ENCODE data around the gene PSPC1.
"Not testable (repeated sequence)": the region's sequence is repeated elsewhere in the genome, so short reads cannot be mapped to it uniquely, and the experiment has no call there.

Gene PSPC1

DNA sequence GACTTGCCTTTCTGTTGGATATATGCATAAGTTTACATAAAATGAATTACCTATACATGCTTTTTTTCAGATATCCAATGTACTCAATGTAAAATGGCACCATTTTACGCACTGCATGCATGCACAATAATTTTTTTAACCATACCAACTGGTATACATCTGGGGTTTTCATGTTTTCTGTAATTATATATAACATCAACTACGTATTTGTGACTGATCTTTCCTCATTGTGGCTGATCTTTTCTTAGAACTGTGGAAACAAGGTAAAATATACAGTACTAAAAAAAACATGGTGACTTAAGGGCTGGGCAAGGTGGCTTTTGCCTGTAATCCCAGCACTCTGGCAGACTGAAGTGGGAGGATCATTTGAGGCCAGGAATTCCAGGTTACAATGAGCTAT, 18.5 kb downstream of the PSPC1 start:
- no peak for DNase-seq (ENCODE audit: low read depth)

DNA sequence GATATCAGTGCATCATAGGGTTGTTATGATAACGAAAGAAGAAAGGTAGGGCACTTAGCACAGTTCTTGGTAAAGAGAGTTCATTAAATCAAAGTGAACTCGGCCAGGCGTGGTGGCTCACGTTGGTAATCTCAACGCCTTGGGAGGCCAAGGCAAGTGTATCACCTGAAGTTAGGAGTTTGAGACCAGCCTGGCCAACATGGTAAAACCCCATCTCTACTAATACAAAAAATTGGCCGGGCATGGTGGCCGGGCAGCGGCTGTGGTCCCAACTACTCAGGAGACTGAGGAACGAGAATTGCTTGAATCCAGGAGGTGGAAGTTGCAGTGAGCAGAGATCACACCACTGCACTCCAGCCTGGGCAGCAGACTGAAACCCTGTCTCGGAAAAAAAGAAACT, 19.1 kb downstream of the PSPC1 start:
- DNase-seq (ENCODE audit: low read depth) = no peak

DNA sequence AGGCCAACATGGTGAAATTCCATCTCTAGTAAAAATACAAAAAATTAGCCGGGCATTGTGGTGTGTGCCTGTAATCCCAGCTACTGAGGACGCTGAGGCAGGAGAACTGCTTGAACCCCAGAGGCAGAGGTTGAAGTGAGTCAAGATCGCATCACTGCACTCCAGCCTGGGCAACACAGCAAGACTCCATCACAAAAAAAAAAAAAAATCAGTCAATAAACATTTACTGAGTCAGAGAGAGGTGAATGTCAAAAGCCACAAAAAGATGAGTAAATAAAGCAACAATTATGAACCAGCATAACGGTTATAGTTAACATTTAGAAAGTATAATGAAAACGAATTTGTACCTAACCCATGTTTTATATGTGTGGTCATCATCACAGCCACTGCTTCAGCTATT, 23.1 kb downstream of the PSPC1 start:
- DNase-seq (ENCODE audit: low read depth) = no peak

DNA sequence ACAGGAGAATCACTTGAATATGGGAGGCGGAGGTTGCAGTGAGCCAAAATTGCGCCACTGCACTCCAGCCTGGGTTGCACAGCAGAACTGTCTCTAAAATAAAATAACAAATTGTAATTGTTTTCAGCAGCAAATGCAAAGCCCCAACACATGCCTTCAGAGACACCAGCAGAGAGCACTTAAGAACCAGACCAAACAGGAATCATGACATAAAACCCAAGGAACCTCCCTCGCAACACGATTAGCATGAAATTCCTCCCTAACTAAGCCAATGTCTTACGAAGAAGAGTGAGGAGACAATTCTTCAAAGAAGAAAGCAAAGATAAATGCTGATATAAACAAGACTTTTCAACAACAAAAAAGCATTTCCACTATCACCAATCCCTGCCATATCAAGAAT, 40.1 kb downstream of the PSPC1 start:
- no peak for DNase-seq (ENCODE audit: low read depth)

DNA sequence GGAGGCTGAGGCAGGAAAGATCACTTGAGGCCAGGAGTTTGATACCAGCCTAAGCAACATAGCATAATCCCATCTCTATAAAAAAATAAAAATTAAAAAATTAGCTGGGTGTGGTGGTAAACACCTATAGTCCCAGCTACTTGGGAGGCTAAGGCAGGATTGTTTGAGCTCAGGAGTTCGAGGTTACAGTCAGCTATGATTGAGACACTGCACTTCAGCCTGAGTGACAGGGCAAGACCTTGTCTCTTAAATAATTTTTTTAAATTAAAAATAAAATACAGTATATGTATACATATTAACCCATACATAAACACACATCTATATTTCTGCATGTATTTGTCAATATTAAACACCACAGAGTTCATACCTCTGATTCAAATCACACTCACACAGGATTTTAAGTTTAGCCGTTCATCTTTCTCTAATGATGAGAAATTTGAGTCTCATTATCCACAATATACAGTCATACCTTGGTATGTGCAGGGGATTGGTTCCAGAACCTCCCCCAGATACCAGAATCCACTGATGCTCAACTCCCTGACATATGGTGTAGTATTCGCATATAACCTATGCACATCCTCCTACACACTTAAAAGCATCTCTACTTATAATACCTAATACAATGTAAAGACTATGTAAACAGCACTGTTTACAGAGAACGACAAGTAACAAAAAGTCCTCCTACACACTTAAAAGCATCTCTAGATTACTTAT, 44.7 kb downstream of the PSPC1 start:
- no peak for DNase-seq (ENCODE audit: low read depth)

DNA sequence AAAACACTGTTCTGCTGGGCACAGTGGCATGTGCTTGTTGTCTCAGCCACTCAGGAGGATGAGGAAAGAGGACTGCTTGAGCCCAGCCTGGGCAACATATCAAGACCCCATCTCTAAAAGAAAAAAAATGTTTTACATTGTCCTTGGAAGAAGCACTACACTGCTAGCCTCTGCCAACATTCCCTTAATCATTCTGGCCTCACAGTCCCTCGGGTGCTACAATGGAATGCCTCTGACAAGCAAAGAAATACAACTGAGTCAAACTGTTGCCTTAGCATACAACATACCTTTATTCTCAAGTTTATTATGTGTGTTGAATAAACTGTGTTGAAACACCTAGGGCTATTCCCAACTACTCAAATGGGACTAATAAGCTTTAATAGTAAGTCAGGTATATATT, 56.1 kb downstream of the PSPC1 start:
- DNase-seq (ENCODE audit: low read depth) = no peak

DNA sequence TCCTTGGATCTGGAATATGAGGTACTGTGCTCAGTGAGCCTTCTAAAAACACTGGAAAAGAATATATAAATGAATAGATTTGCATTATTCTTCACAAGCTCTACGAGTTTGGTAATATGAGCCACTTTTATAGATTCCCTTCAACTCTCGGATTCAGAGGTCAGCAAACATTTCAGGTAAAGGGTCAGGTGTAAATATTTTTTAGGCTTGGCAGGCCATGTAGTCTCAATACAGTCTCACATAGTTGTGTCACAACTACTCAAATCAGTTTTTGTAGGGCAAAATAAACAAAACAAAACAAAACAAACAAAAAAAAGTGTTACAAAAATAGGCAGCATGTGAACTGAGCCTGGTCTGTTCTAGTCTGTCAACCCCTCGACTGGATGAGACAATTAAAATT, 57.4 kb downstream of the PSPC1 start:
- no peak for DNase-seq (ENCODE audit: low read depth)

DNA sequence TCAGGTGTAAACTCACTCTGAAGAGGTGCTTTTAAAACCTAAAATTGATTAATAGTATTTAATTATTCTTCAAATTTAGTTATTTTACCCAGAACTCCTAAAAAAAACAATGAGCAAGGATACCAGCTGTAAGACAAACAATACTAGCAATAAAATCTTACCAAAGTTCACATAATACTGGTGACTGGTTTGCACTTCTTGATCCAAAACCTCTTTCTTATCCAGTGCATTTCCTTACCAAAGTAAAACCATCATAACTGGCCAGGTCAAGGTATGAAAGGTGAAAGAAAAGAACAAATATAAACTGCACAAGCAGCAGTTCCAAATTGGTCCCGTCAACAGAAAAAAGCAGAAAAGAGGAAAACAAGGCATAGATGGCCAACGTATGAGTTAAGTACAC, 62.7 kb downstream of the PSPC1 start:
- no peak for DNase-seq (ENCODE audit: low read depth)

DNA sequence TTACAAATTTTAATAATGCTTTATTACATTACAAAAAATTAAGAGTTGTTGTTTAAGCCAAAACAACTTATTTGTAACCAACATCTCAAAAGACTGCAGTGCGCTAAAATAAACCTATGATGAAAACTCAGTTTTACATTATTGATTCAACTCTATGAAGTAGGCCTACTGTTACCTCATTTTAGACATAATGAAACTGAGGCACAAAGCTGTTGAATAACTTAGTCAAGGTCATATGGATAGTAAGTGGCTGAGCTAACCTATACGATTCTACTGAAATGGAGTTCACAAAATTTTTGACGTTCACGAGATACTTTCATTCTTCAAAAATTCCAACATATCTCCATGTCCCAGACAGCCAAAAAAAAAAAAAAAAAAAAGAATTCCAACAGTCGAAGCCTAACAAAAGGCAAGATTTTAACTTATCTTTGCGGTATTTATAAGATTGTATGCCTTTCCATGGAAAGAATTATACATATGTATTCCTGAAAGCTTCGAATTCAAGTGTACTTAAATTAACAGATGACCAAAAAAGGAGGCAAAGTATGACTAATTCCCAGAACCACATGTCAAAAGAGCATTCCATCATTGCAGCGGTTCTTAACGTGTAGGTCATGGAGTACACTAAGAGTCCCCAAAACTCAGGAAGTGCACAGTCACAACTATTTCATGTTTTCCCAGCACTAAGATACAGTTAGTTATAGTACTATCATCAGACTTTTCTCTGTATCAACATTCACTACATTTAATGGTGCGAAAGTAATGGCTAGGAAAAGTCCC, 69.4 kb downstream of the PSPC1 start:
- no peak for DNase-seq (ENCODE audit: low read depth)

DNA sequence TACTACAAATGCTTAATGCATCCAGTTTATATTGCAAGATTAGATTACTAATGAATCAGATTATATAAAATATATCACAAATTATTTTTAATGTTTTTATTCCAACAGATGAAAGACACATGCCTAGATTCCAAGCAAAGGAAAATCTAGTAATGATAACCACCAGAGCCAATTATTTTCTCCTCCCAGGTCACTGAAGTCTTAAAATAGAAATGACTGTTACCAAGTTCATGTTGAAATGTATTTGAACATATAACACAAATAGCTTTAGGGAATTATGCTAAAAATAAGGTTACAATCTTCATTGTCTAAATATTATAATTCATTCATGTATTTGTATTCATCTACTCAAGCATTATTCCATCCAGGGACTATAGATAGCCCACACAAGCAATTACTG, 73.0 kb downstream of the PSPC1 start:
- not testable (repeated sequence) for DNase-seq (ENCODE audit: low read depth)

DNA sequence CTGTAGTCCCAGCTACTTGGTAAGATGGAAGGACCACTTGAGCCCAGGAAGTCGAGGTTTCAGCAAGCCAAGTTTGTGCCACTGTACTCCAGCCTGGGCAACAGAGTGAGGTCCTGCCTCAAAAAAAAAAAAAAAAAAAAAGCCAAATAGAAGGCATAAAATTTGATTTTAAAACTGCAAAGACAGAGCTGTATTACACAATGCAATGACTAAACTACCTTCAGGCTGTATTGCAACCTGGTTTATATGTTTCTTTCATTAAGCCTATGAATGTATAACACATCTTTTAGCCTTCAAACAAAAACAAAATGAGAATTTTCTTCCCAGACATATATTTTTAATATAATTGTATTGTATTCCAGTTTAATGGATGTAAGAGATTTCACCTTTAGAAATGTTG, 73.7 kb downstream of the PSPC1 start:
- not testable (repeated sequence) for DNase-seq (ENCODE audit: low read depth)

DNA sequence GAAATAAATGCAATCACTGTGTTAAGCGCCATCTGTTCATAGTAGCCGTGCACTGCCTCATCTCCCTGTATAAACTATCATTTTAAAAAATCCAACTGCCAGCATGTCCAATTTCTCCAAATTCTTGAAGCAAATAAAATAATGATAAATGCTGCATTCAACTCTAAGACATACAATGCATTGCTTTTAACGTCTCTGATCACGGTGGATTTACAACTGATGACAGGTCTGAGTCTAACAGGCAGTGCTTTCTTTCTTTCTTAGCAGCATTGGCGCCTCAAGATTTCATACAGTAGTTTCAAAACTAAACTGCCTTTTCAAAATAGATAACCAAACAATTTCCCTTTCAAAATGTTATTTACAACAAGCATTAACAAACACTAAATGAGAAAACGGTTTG, 78.5 kb downstream of the PSPC1 start:
- not testable (repeated sequence) for DNase-seq (ENCODE audit: low read depth)

DNA sequence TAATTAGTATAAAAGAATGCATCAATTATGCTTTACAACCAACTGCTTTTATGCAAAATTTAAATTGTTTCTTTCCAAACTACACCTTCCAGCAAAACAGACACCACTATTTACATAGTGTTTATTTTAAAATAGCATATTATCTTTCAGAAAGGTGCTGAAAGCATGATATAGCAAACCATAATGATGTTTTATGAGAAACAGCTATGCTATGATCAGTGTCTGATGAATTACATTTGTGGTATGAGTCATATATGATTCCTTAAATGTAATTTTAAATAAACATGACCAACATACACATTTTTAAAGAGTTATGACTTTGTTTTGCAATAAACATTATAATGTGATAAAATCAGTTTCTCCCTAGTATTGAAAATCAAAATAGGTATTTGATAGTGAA, 81.1 kb downstream of the PSPC1 start:
- not testable (repeated sequence) for DNase-seq (ENCODE audit: low read depth)

DNA sequence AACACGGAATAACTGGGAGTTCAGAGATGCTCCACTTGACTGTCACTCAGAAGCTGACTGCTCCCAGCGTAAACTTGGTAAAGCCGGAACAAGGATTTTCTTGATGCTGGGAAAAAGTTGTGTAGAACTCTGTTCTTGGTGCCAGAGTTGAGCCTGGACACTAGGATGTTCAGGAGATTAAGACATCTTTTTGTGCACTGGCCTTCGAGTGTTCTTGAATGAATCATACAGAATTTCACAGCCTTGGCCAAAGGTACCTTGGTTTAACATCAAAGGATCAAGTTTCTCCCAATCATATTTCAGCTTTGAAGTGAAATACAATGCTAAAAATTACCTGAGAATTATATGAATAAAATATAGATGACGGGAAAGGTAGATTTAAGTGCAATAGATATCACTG, 81.8 kb downstream of the PSPC1 start:
- DNase-seq (ENCODE audit: low read depth) = not testable (repeated sequence)

DNA sequence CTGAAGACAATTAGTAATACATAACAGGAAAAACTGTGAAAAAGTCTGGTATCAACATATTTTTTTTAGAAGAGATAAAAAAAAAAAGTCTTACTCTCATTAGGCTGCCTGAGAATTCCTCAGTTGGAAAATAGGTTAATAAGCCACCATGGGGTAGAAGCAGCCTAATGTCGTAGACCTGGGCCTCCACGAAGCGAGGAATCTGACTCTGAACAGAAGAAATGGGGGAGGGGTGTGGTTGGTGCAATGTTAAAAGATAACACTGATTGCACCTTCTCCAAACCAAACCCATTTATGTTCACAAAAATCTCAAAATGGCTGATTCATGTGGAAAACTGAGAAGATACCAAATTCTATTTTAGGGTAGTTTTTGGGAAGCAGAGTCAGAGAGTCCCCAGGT, 86.9 kb downstream of the PSPC1 start:
- no peak for DNase-seq (ENCODE audit: low read depth)

DNA sequence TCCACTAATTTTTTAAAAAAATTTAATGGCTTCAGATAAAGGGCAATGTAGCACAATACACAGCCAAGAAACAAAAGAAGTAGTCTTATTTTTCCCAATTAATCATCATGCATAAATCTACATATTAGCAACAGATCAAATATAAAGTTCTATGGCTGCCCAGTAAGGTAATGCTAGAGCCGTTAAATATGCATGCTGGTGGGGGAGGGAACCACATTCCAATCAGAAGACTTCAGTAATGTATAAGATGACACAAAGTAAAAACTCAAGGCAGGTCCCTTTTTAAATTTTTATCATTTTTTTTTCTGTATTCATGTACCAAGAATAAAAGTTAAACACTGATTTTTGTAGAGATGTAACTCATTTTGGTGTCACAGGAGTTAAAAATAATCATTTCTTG, 87.3 kb downstream of the PSPC1 start:
- no peak for DNase-seq (ENCODE audit: low read depth)

DNA sequence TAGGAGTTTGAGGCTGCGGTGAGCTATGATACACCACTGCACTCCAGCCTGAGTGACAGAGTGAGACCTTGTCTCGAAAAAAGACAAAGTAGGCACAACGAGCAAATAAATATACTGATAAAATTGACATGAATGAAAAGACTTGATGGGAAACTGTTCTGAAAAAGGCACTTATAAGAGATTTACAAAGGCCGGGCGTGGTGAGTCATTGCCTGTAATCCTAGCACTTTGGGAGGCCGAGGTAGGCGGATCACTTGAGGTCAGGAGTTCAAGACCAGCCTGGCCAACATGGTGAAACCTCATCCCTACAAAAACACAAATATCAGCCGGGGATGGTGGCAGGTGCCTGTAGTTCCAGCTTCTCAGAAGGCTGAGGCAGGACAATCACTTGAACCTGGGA, 91.3 kb downstream of the PSPC1 start:
- not testable (repeated sequence) for DNase-seq (ENCODE audit: low read depth)

DNA sequence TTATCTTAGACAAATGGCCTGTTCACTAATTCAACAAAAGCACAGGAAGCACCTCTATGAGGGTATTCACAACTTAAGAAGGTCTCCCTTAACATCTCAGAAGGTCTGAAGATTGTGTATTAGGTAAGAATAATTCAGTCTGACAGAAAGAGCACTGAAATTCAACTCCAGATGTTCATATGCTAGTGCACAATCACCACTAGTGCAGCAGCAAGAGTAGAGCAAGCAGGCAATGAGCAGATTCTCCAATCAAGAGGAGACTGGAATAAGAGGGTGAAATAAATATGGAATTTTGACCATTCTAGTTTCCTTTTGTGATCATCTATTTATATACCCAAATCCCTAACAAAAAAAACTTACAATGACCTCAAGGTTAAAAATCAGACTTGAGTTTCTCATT, 97.3 kb downstream of the PSPC1 start:
- DNase-seq (ENCODE audit: low read depth) = no peak

DNA sequence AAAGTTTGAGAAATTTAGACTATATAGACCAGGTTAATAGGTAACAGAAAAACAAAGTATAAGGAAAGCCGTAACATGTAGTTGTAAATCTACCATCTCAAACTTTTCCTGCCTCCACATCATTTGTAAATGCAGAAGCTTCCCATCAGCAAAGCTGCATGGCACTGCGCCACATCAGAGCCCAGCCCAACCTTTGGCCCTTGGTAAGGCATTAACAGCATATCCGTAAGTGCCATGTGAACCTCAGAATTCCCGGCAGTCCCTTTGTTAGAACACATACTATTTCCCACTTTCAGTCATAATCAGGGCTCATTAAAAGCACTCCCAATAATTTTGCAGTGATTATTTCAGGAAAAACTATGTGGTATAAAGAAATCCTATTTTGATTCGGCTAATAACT, 97.7 kb downstream of the PSPC1 start:
- DNase-seq (ENCODE audit: low read depth) = no peak

DNA sequence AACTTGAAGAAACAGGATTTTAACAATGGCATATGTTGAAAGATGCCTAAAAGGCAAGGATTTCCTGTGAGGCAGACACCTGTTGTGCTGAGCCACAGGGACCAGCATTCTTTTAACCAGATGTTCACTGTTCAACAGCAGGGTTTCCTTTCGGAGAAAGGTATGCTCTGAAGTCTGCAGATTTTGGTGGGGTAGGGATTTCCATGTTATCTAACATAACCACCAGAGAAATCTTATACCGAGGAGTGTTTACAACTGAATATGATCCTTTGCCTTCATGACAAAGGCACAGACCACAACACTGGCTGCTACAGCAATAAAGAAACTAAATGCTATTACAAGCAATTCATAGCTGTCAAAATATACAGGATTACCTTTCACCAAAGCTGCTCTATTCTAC, 101.2 kb downstream of the PSPC1 start:
- DNase-seq (ENCODE audit: low read depth) = no peak

DNA sequence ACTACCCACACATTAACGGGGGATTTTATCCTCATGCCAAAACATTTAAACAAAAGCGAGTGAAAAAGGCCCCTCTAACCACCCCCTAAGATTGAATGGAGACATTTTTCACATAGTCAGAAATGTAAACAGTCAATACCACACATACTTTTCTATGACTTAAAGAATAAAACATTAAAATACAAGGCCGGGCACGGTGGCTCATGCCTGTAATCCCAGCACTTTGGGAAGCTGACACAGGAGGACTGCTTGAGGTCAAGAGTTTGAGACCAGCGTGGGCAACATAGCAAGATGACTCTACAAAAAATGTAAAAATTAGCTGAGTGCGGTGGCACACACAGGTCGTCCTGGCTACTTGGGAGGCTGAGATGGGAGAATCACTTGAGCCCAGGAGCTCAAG, 102.0 kb downstream of the PSPC1 start:
- DNase-seq (ENCODE audit: low read depth) = no peak

DNA sequence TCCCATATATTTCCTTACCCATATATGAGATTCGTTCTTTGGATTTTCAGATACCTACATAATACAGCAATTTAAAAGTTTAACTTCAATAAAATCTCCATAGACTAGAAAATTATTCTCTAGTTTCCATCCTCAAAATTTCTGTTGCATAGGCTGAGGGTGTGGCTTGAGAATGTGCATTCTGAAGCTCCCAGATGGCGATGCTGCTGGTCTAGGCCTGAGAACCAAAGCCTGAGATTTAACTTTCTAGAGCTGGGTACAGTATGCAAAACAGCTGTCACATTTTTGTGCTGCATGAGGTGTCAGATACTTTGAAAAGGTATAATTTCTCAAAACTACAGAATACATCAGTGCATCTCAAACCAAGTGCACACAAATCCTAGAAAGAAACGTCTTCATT, 106.6 kb downstream of the PSPC1 start:
- no peak for DNase-seq (ENCODE audit: low read depth)

DNA sequence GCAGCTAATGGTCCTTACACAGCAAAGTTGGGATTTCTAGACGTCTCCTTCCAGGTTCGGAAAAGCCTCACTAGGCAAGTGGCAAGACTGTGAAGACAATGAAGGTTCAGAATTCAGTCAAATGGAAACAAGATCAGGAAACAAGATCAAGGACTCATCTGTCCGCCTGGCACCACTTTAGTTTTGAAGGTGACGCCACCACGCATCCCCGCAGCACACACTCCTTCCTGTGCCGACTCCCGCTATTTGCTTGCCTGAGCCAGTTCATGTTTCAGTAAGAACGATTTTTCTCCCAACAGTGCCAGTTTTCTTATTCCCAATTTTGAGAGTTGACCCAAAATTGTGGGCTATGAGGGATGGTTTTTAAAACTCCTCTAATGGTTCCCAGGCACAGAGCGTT, 107.8 kb downstream of the PSPC1 start:
- no peak for DNase-seq (ENCODE audit: low read depth)

All from activated T-cell treated with anti-CD3 and anti-CD28 coated beads for 1 hour (primary cell).